Measurements from ENCODE around the gene NEU4. TPM values are rescaled to one million over a fixed set of nuclear protein-coding genes. Genes with fewer than 3 reads are reported as not detected.

Gene NEU4
- total and polyA plus RNA-seq, 2 donors (not counting 1 experiment from before 2014, with no cell fraction given): not detected

GRCh38 chr2:241814643-241815476 lies 5.9 kb downstream of the NEU4 start:
- no peaks in the 10 kb centered on the region for H3K9me3 ChIP-seq (ENCODE audit: control insufficient read depth, insufficient read depth, low read depth, low read length)
- no peaks in the 10 kb centered on the region for H3K4me1 ChIP-seq (ENCODE audit: control insufficient read depth, extremely low read depth, insufficient read depth, low read length)
- no peaks in the 10 kb centered on the region for H4K20me1 ChIP-seq (ENCODE audit: control insufficient read depth, extremely low read depth, insufficient read depth, low read length)
- no peak overlapping the region for H3K27ac ChIP-seq (ENCODE audit: insufficient read depth, low read length)
- no peak overlapping the region for H3K9ac ChIP-seq (ENCODE audit: insufficient read depth, low read length)
- no peak overlapping the region for H2AFZ ChIP-seq (ENCODE audit: low read length)
- no peaks in the 10 kb centered on the region for H3K27me3 ChIP-seq (ENCODE audit: control insufficient read depth, insufficient read depth, low read length)
- DNase-seq (ENCODE audit: low read depth in 2 of 2): no peak
- no peaks in the 10 kb centered on the region for H3K36me3 ChIP-seq (ENCODE audit: control insufficient read depth, insufficient read depth, low read length)
- H3K4me3 ChIP-seq (replicated peaks in 1 of 4; ENCODE audit: control extremely low read depth in 1 of 4, insufficient read depth in 1 of 4, low read depth in 3 of 4, low read length in 4 of 4): no peak overlapping the region
- no peaks in the 10 kb centered on the region for H3K79me2 ChIP-seq (ENCODE audit: control insufficient read depth, insufficient read depth, low read length)
- TF ChIP-seq CTCF (conservative IDR thresholded peaks at IDR 0.05 in 1 of 2, IDR thresholded peaks at IDR 0.05 in 1 of 2; ENCODE audit: low read depth in 1 of 2, low read length in 2 of 2) (no peak), EZH2 (IDR thresholded peaks at IDR 0.05; ENCODE audit: low read length, missing control alignments) (no peak)
- H3K4me2 ChIP-seq (ENCODE audit: extremely low read depth, insufficient read depth, low read length): no peak overlapping the region

GRCh38 chr2:241815477-241816430 lies 6.8 kb downstream of the NEU4 start:
- Histone ChIP-seq H3K79me2 (ENCODE audit: control insufficient read depth, insufficient read depth, low read length) (no peaks in the 10 kb centered on the region), H3K36me3 (ENCODE audit: control insufficient read depth, insufficient read depth, low read length) (no peaks in the 10 kb centered on the region), H3K4me2 (ENCODE audit: extremely low read depth, insufficient read depth, low read length) (no peak overlapping the region), H3K4me1 (ENCODE audit: control insufficient read depth, extremely low read depth, insufficient read depth, low read length) (no peaks in the 10 kb centered on the region), H3K4me3 (replicated peaks in 1 of 4; ENCODE audit: control extremely low read depth in 1 of 4, insufficient read depth in 1 of 4, low read depth in 3 of 4, low read length in 4 of 4) (no peak overlapping the region), H3K9ac (ENCODE audit: insufficient read depth, low read length) (no peak overlapping the region), H3K9me3 (ENCODE audit: control insufficient read depth, insufficient read depth, low read depth, low read length) (no peaks in the 10 kb centered on the region), H3K27me3 (ENCODE audit: control insufficient read depth, insufficient read depth, low read length) (no peaks in the 10 kb centered on the region), H3K27ac (ENCODE audit: insufficient read depth, low read length) (no peak overlapping the region), H2AFZ (ENCODE audit: low read length) (no peak overlapping the region), H4K20me1 (ENCODE audit: control insufficient read depth, extremely low read depth, insufficient read depth, low read length) (no peaks in the 10 kb centered on the region)
- TF ChIP-seq EZH2 (IDR thresholded peaks at IDR 0.05; ENCODE audit: low read length, missing control alignments) (no peak), CTCF (conservative IDR thresholded peaks at IDR 0.05 in 1 of 2, IDR thresholded peaks at IDR 0.05 in 1 of 2; ENCODE audit: low read depth in 1 of 2, low read length in 2 of 2) (no peak)
- no peak for DNase-seq (ENCODE audit: low read depth in 2 of 2)
